ENCODE data around the gene PATJ. TPM values are rescaled to one million over a fixed set of nuclear protein-coding genes. Genes with fewer than 3 reads are reported as not detected.
"Not testable (repeated sequence)": the region's sequence is repeated elsewhere in the genome, so short reads cannot be mapped to it uniquely, and the experiment has no call there.

Gene PATJ
- total RNA-seq, 4 donors from 2014 or later = 24.3 to 36.3 (median 28.8) TPM

- no peak overlapping the region for H3K4me3 ChIP-seq
- no peaks in the 10 kb centered on the region for H3K9me3 ChIP-seq
- WGBS, 2 donors = 66 to 70% methylated on average over 3 of the region's 3 CpGs
- DNase-seq (ENCODE audit: low spot score in 2 of 2) = no peak
- H3K4me1 ChIP-seq = no peaks in the 10 kb centered on the region
- no peaks in the 10 kb centered on the region for H3K27me3 ChIP-seq
- no peak overlapping the region for H3K27ac ChIP-seq
- peaks cover 0 to 33% (median 0%) of the 10 kb centered on the region in 3 donors for H3K36me3 ChIP-seq
- no peak for TF ChIP-seq EP300 (IDR thresholded peaks at IDR 0.05)
- TF ChIP-seq CTCF (IDR thresholded peaks at IDR 0.05) = no peak
- no peak for TF ChIP-seq POLR2A (IDR thresholded peaks at IDR 0.05)
These were observed 86.5 kb downstream of the PATJ start for GRCh38 chr1:61828805-61829204.

- DNase-seq (ENCODE audit: low spot score in 2 of 2) = peak in 1 of 2 donors; percentile 23
- no peaks in the 10 kb centered on the region for H3K9me3 ChIP-seq
- H3K4me3 ChIP-seq = no peak overlapping the region
- 52 to 66% methylated on average over 3 of the region's 3 CpGs for WGBS, 2 donors
- TF ChIP-seq POLR2A (IDR thresholded peaks at IDR 0.05) (no peak), EP300 (IDR thresholded peaks at IDR 0.05) (peak; percentile 21 to 75)
- peak overlapping the region in 3 of 4 donors; percentile 4 to 76 (median 5) for H3K27ac ChIP-seq
- H3K36me3 ChIP-seq = no peaks in the 10 kb centered on the region
- no peaks in the 10 kb centered on the region for H3K27me3 ChIP-seq
- H3K4me1 ChIP-seq = peaks cover 0 to 18% (median 0%) of the 10 kb centered on the region in 4 donors
These were observed 94.4 kb downstream of the PATJ start for GRCh38 chr1:61836649-61837048.

DNA sequence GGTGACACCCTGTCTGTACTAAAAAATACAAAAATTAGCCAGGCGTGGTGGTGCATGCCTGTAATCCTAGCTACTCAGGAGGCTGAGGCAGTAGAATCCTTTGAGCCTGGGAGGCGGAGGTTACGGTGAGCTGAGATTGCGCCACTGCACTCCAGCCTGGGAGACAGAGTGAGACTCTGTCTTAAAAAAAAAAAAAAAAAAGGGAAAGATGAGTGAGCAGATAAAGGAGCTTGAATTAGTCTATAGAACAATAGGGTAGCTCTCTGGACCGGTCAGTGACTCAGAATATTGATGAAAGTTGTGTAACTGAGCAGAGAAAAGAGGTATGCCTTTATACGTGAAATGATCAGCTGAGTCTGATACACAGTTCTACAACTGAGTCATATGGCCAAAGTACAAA lies 95.3 kb downstream of the PATJ start:
- H3K4me3 ChIP-seq; DNase-seq (ENCODE audit: low spot score in 2 of 2); H3K27me3 ChIP-seq; H3K36me3 ChIP-seq; H3K9me3 ChIP-seq: not testable (repeated sequence)
- peaks cover 0 to 18% (median 0%) of the 10 kb centered on the region in 4 donors for H3K4me1 ChIP-seq
- H3K27ac ChIP-seq = peak overlapping the region in 1 of 4 donors; percentile 76
- 94% methylated on average over 6 of the region's 6 CpGs for WGBS, 2 donors

- no peaks in the 10 kb centered on the region for H3K27me3 ChIP-seq
- no peak for DNase-seq (ENCODE audit: low spot score in 2 of 2)
- no peak overlapping the region for H3K4me3 ChIP-seq
- no peaks in the 10 kb centered on the region for H3K36me3 ChIP-seq
- no peaks in the 10 kb centered on the region for H3K9me3 ChIP-seq
- 11 to 25% methylated on average over 2 of the region's 2 CpGs for WGBS, 2 donors
- H3K27ac ChIP-seq = peak overlapping the region in 1 of 4 donors; percentile 55
- H3K4me1 ChIP-seq = peaks cover 0 to 18% (median 0%) of the 10 kb centered on the region in 4 donors
- no peak for TF ChIP-seq POLR2A (IDR thresholded peaks at IDR 0.05)
- TF ChIP-seq EP300 (IDR thresholded peaks at IDR 0.05) = no peak
- no peak for TF ChIP-seq CTCF (IDR thresholded peaks at IDR 0.05)
These were observed 97.4 kb downstream of the PATJ start for GRCh38 chr1:61839679-61840078.

- Histone ChIP-seq H3K27me3 (no peaks in the 10 kb centered on the region), H3K36me3 (no peaks in the 10 kb centered on the region), H3K27ac (peak overlapping the region in 2 of 4 donors; percentile 6 to 44), H3K4me1 (peaks cover 0 to 17% (median 0%) of the 10 kb centered on the region in 4 donors), H3K9me3 (no peaks in the 10 kb centered on the region), H3K4me3 (no peak overlapping the region)
- TF ChIP-seq EP300 (IDR thresholded peaks at IDR 0.05) (no peak), CTCF (IDR thresholded peaks at IDR 0.05) (no peak), POLR2A (IDR thresholded peaks at IDR 0.05) (no peak)
- DNase-seq (ENCODE audit: low spot score in 2 of 2) = no peak
- WGBS, 2 donors = 71 to 76% methylated on average over 4 of the region's 4 CpGs
These were observed 99.8 kb downstream of the PATJ start for GRCh38 chr1:61842036-61842435.

DNA sequence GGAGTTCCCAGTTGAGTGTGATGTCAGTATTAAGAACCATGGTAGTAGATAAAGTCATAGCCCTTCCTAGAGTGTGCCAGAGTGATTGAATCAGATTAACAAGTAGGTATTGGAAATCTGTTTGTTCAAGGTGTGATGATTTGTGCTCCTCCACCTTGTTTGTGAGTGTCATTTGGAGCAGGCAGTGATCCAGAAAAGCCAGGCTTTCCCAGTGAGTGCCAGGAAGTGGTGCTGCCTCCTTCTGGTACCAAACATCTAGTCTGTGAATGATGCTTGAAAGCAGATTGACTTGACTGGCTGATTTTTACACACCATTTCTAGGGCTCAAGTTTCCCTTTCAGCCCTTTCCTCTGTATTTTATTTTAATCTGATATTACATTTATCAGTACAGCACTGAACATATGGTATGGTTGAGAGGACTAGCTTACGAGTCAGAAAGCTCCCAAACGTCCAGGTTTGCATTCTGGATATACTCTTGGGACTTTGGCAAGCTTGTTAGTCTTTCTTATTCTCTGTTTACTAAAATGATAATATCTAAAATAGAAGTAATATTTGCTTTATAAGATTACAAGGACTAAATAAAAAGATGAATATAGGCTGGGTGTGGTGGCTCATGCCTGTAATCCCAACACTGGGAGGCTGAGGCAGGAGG lies 100.7 kb downstream of the PATJ start:
- TF ChIP-seq POLR2A (IDR thresholded peaks at IDR 0.05) (no peak), CTCF (IDR thresholded peaks at IDR 0.05) (no peak), EP300 (IDR thresholded peaks at IDR 0.05) (no peak)
- DNase-seq (ENCODE audit: low spot score in 2 of 2) = no peak
- Histone ChIP-seq H3K36me3 (no peaks in the 10 kb centered on the region), H3K27me3 (no peaks in the 10 kb centered on the region), H3K4me3 (no peak overlapping the region), H3K4me1 (peaks cover 0 to 13% (median 0%) of the 10 kb centered on the region in 4 donors), H3K9me3 (no peaks in the 10 kb centered on the region), H3K27ac (no peak overlapping the region)
- WGBS, 2 donors = 83 to 92% methylated on average over 2 of the region's 2 CpGs

Data from tibial nerve (tissue), 4 donors.